Medulla oblongata (tissue), 1 donor: Measurements from ENCODE around the gene POLR3B.
A peak's percentile ranks its signal among the peaks of the same experiment; 100 is the strongest.
"Not testable (repeated sequence)": the region's sequence is repeated elsewhere in the genome, so short reads cannot be mapped to it uniquely, and the experiment has no call there.

Experiments used
- DNase-seq: peaks from one replicate; pipeline ENCODE4 v3.0.0-alpha.2; 2015; ENCODE audit errors: extremely low spot score

Gene POLR3B

GRCh38 chr12:106357549-106358395 lies at the start of gene POLR3B:
Gene POLR3B (plus strand): TSS chr12:106357748. CDS start chr12:106357880, 132 bp downstream.
- DNase-seq = peak; percentile 97

- DNase-seq = no peak
Measured at GRCh38 chr12:106308121-106308520, 49.4 kb upstream of the POLR3B start.

GRCh38 chr12:106308611-106309010 lies 48.9 kb upstream of the POLR3B start:
- DNase-seq = no peak

GRCh38 chr12:106309671-106310505 lies 47.7 kb upstream of the POLR3B start:
- no peak for DNase-seq

GRCh38 chr12:106310687-106311086 lies 46.9 kb upstream of the POLR3B start:
- no peak for DNase-seq

GRCh38 chr12:106311139-106311538 lies 46.4 kb upstream of the POLR3B start:
- no peak for DNase-seq

GRCh38 chr12:106313413-106313812 lies 44.1 kb upstream of the POLR3B start:
- not testable (repeated sequence) for DNase-seq

GRCh38 chr12:106315523-106315922 lies 42.0 kb upstream of the POLR3B start:
- DNase-seq = no peak

- DNase-seq = no peak
Measured at GRCh38 chr12:106317406-106318082, 40.0 kb upstream of the POLR3B start.

GRCh38 chr12:106321139-106321850 lies 36.3 kb upstream of the POLR3B start:
- DNase-seq = no peak

GRCh38 chr12:106323537-106323936 lies 34.0 kb upstream of the POLR3B start:
- no peak for DNase-seq

GRCh38 chr12:106327309-106327869 lies 30.2 kb upstream of the POLR3B start:
- DNase-seq = no peak

- no peak for DNase-seq
Measured at GRCh38 chr12:106328735-106329134, 28.8 kb upstream of the POLR3B start.

GRCh38 chr12:106329231-106329982 lies 28.1 kb upstream of the POLR3B start:
- peak; percentile 28 for DNase-seq

GRCh38 chr12:106331599-106331998 lies 25.9 kb upstream of the POLR3B start:
- DNase-seq = no peak

- DNase-seq = no peak
Measured at GRCh38 chr12:106332536-106332935, 25.0 kb upstream of the POLR3B start.

- DNase-seq = no peak
Measured at GRCh38 chr12:106333010-106333409, 24.5 kb upstream of the POLR3B start.

GRCh38 chr12:106333756-106334155 lies 23.8 kb upstream of the POLR3B start:
- DNase-seq = no peak

- no peak for DNase-seq
Measured at GRCh38 chr12:106341086-106341877, 16.3 kb upstream of the POLR3B start.
